Tibial artery (tissue), 4 donors: ENCODE results near the gene TSPAN5.

Source experiments
- DNase-seq, 2 donors: peaks; one replicate each; pipeline ENCODE4 v3.0.0-alpha.2; 2019
- H3K27ac ChIP-seq, 2 donors: fragments of 200-600 bp; sonication (generic) in 1 of 2; 1 replicate in 1 of 2; 2 replicates in 1 of 2; pipeline ENCODE4 v1.5.1; 2018 to 2019; ENCODE audit warnings: mild to moderate bottlenecking in 1 of 2
- H3K27me3 ChIP-seq, 2 donors: fragments of 200-600 bp; sonication (generic) in 1 of 2; one replicate each; pipeline versions ENCODE4 v1.5.1 to v1.6.0; 2016 to 2019
- H3K36me3 ChIP-seq, 3 donors: fragments of 200-600 bp; sonication (generic) in 2 of 3; one replicate each; pipeline ENCODE4 v1.5.1; 2016 to 2019; ENCODE audit warnings: mild to moderate bottlenecking in 2 of 3
- H3K4me1 ChIP-seq, 4 donors: fragments of 200-600 bp; sonication (generic) in 2 of 4; 1 replicate in 3 of 4; 2 replicates in 1 of 4; pipeline ENCODE4 v1.5.1; 2016 to 2019
- H3K4me3 ChIP-seq, 2 donors: fragments of 200-600 bp; sonication (generic) in 1 of 2; 1 replicate in 1 of 2; 2 replicates in 1 of 2; pipeline ENCODE4 v1.5.1; 2018 to 2019; ENCODE audit warnings: mild to moderate bottlenecking in 2 of 2
- H3K9me3 ChIP-seq, 3 donors: fragments of 200-600 bp; sonication (generic) in 1 of 3; one replicate each; pipeline ENCODE4 v1.5.1; 2016 to 2019
- intact Hi-C: fragments of 100-400 bp; cut with DNase I; formaldehyde crosslinking; loops from one replicate; pipeline ENCODE4 v1.15.0; 2023; ENCODE audit warnings: low total_unique reads
- TF ChIP-seq, protein P1 (sequence below), 2 experiments: fragments of 200-600 bp in 1 of 2; fragments of 450-650 bp in 1 of 2; IDR thresholded peaks; one replicate each; pipeline ENCODE4 v1.5.1; 2017 to 2019; ENCODE audit warnings: antibody characterized with exemption in 2 of 2, mild to moderate bottlenecking in 1 of 2, moderate library complexity in 1 of 2

Gene TSPAN5

DNA sequence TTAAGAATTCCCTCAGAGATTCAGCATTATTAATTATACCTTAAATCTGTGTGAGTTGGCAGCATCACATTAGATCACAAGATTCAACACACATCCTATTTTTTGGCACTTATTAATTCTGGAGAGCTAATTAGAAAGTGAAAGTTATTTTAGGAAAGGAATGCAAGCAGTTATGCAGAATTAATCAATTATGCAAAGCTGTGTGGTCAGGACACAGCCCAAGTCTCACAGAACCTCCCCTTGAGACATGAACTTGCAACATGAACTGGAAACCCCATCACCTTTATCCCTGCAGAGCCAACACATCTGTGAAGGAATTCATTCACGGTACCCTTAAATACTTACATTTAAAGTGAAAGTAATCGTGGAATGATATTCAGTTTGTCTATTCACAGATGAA, 80.5 kb downstream of the TSPAN5 start:
- H3K4me3 ChIP-seq = no peak overlapping the region

GRCh38 chr4:98574816-98575215, 83.6 kb downstream of the TSPAN5 start:
- no peaks in the 10 kb centered on the region for H3K9me3 ChIP-seq
- DNase-seq = no peak
- no peak overlapping the region for H3K27ac ChIP-seq
- H3K27me3 ChIP-seq = no peaks in the 10 kb centered on the region
- TF ChIP-seq, protein P1, sequence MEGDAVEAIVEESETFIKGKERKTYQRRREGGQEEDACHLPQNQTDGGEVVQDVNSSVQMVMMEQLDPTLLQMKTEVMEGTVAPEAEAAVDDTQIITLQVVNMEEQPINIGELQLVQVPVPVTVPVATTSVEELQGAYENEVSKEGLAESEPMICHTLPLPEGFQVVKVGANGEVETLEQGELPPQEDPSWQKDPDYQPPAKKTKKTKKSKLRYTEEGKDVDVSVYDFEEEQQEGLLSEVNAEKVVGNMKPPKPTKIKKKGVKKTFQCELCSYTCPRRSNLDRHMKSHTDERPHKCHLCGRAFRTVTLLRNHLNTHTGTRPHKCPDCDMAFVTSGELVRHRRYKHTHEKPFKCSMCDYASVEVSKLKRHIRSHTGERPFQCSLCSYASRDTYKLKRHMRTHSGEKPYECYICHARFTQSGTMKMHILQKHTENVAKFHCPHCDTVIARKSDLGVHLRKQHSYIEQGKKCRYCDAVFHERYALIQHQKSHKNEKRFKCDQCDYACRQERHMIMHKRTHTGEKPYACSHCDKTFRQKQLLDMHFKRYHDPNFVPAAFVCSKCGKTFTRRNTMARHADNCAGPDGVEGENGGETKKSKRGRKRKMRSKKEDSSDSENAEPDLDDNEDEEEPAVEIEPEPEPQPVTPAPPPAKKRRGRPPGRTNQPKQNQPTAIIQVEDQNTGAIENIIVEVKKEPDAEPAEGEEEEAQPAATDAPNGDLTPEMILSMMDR (IDR thresholded peaks at IDR 0.05) = no peak
- H3K4me1 ChIP-seq = no peaks in the 10 kb centered on the region
- H3K4me3 ChIP-seq = no peak overlapping the region
- intact Hi-C loops = no loop called here
- no peaks in the 10 kb centered on the region for H3K36me3 ChIP-seq

More for the DNA sequence above, 80.5 kb downstream of the TSPAN5 start:
- Histone ChIP-seq H3K36me3 (no peaks in the 10 kb centered on the region), H3K27me3 (no peaks in the 10 kb centered on the region), H3K9me3 (no peaks in the 10 kb centered on the region), H3K4me1 (no peaks in the 10 kb centered on the region), H3K27ac (no peak overlapping the region)
- TF ChIP-seq, protein P1 (IDR thresholded peaks at IDR 0.05) = no peak
- intact Hi-C loops = no loop called here
- DNase-seq = no peak

GRCh38 chr4:98573791-98574190, 84.6 kb downstream of the TSPAN5 start:
- H3K4me1 ChIP-seq = peaks cover 0 to 7% (median 2%) of the 10 kb centered on the region in 4 donors
- no peak for DNase-seq
- no peaks in the 10 kb centered on the region for H3K27me3 ChIP-seq
- no peaks in the 10 kb centered on the region for H3K36me3 ChIP-seq
- no peak overlapping the region for H3K27ac ChIP-seq
- H3K9me3 ChIP-seq = no peaks in the 10 kb centered on the region
- TF ChIP-seq, protein P1 (IDR thresholded peaks at IDR 0.05) = no peak
- intact Hi-C loops = no loop called here
- no peak overlapping the region for H3K4me3 ChIP-seq

DNA sequence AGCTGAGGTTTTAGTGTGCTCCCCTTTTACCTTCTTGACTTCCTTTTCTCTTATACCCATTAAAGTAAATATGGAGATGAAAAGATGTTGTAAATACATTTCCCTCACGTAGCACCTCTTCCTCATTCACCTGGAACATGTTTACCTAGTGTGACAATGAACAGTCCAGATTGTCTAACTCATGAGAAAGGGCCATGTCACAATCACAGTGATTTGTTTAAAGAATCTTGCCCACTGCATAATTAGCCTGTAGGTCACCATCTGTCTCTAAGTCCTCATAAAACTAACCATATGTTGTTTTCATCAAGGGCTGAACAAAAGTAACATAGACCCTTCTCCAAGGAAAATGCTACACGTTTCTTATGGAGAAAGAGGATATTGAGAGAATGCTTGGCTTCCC, 85.7 kb downstream of the TSPAN5 start:
- DNase-seq = no peak
- H3K9me3 ChIP-seq = no peaks in the 10 kb centered on the region
- no peak overlapping the region for H3K27ac ChIP-seq
- TF ChIP-seq, protein P1 (IDR thresholded peaks at IDR 0.05) = no peak
- no peaks in the 10 kb centered on the region for H3K27me3 ChIP-seq
- H3K36me3 ChIP-seq = no peaks in the 10 kb centered on the region
- peaks cover 0 to 7% (median 2%) of the 10 kb centered on the region in 4 donors for H3K4me1 ChIP-seq
- H3K4me3 ChIP-seq = no peak overlapping the region
- intact Hi-C loops = no loop called here

DNA sequence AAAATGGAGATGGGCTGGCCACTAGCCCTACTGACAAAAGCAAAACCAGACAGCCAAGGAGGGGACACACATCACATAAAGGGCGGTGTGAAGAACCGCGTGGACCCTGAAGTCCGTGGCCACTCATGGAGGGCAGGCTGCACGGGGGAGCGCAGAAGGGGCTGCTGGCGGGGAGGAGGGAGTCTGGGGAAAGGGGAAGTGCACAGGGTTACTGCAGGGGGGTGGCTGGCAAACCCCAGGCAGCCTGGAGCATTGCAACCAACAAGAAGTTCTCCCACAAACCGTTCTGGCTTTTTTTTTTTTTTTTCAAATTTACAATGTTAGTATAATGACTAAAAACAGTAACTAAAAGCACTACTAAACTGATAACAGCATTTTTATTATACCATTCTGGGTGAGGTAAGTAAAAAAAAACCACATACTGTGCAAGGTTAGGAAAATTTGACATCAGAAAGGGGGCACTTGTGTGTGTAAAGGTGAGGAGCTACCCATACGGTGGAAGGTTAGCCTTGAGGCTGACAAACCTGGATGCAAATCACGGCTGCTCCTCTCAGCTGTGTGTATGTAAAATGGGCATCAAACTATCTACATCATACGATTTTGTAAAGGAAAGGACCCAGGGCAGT, 87.1 kb downstream of the TSPAN5 start:
- H3K4me3 ChIP-seq = no peak overlapping the region
- H3K27ac ChIP-seq = no peak overlapping the region
- peaks cover 0 to 11% (median 2%) of the 10 kb centered on the region in 4 donors for H3K4me1 ChIP-seq
- H3K36me3 ChIP-seq = no peaks in the 10 kb centered on the region
- H3K27me3 ChIP-seq = no peaks in the 10 kb centered on the region
- DNase-seq = no peak
- TF ChIP-seq, protein P1 (IDR thresholded peaks at IDR 0.05) = no peak
- H3K9me3 ChIP-seq = no peaks in the 10 kb centered on the region
- intact Hi-C loops = no loop called here
